Subcutaneous abdominal adipose tissue (tissue), 5 donors: Measurements from ENCODE around the gene HEATR5A.
"Not testable (repeated sequence)": the region's sequence is repeated elsewhere in the genome, so short reads cannot be mapped to it uniquely, and the experiment has no call there.

ENCODE experiments used
- H3K27ac ChIP-seq: one replicate; pipeline ENCODE4 v1.7.0; 2013; ENCODE audit warnings: low read depth, mild to moderate bottlenecking, inconsistent platforms, low read length, moderate library complexity
- H3K27me3 ChIP-seq, 5 donors: one replicate each; pipeline ENCODE4 v1.7.0; 2013; ENCODE audit warnings: low read length in 5 of 5, inconsistent platforms in 1 of 5; ENCODE audit not compliant: control insufficient read depth in 5 of 5, insufficient read depth in 4 of 5
- H3K36me3 ChIP-seq, 5 donors: one replicate each; pipeline ENCODE4 v1.7.0; 2013; ENCODE audit warnings: low read length in 5 of 5; ENCODE audit not compliant: control insufficient read depth in 5 of 5, insufficient read depth in 5 of 5
- H3K4me1 ChIP-seq, 5 donors: one replicate each; pipeline ENCODE4 v1.7.0; 2013; ENCODE audit warnings: low read length in 5 of 5, mild to moderate bottlenecking in 3 of 5, moderate library complexity in 1 of 5; ENCODE audit not compliant: control insufficient read depth in 5 of 5, insufficient read depth in 5 of 5
- H3K4me3 ChIP-seq, 5 donors: one replicate each; pipeline ENCODE4 v1.7.0; 2013; ENCODE audit warnings: low read length in 5 of 5, low read depth in 1 of 5
- H3K9ac ChIP-seq, 5 donors: one replicate each; pipeline ENCODE4 v1.7.0; 2013; ENCODE audit warnings: low read length in 5 of 5, mild to moderate bottlenecking in 4 of 5, moderate library complexity in 3 of 5
- H3K9me3 ChIP-seq, 5 donors: one replicate each; pipeline ENCODE4 v1.7.0; 2013; ENCODE audit warnings: low read length in 5 of 5; ENCODE audit not compliant: control insufficient read depth in 5 of 5
- donor health status: healthy.
- donor health status: healthy.
- donor health status: healthy.
- donor health status: healthy.
- donor health status: healthy.

Gene HEATR5A

GRCh38 chr14:31263485-31264133, 156.7 kb downstream of the HEATR5A start:
- peaks cover 0 to 26% (median 18%) of the 10 kb centered on the region in 5 donors for H3K4me1 ChIP-seq
- no peak overlapping the region for H3K4me3 ChIP-seq
- no peaks in the 10 kb centered on the region for H3K36me3 ChIP-seq
- H3K27me3 ChIP-seq, result no peaks in the 10 kb centered on the region
- H3K27ac ChIP-seq, result peak overlapping the region; percentile 78
- H3K9ac ChIP-seq, result no peak overlapping the region
- H3K9me3 ChIP-seq, result no peaks in the 10 kb centered on the region

DNA sequence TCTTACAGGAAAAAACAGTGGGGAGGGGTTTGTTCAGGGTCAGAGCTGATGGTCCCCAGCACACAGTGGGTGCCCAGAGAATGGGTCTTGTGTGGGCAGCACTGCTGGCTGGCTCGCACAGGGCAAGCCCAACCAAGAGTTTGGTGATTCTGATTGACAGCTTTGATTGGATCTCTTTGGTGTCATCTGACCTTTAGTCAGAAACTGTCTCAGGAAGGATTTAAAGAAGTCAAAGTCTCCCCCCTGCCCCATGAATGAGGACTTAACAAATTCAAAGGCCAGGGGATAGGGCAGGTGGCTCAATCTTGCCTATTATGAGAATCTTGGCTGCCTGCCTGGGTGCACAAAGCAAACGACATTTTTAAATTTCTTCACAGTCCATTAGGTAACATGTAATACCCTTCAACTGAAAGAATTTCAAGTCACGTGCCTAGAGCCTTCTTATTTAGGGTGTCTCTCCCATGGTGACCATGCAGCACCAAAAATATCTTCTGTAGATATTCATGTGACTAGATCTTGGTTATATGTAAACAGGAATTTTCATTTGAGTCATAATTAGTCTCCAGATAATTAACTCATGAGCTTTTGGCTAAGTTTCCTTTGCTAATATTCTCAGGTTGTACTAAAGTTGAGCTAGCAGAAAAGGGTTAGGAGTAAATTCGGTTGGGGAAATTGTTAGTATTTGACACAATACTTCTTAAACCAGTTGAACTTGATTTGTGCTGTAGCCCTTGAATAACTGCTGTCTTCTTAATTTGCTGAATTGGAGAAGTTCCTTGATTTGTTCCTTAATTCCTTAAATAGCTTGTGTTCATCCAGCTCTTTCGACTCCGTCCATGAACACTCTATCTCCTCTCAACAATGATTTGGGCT, 158.3 kb downstream of the HEATR5A start:
- no peak overlapping the region for H3K4me3 ChIP-seq
- H3K9ac ChIP-seq, result no peak overlapping the region
- no peaks in the 10 kb centered on the region for H3K9me3 ChIP-seq
- no peaks in the 10 kb centered on the region for H3K27me3 ChIP-seq
- peak overlapping the region; percentile 78 for H3K27ac ChIP-seq
- H3K36me3 ChIP-seq, result no peaks in the 10 kb centered on the region
- H3K4me1 ChIP-seq, result peaks cover 0 to 28% (median 18%) of the 10 kb centered on the region in 5 donors

- Histone ChIP-seq H3K27ac (peak overlapping the region; percentile 78), H3K4me1 (peaks cover 0 to 29% (median 18%) of the 10 kb centered on the region in 5 donors)
These were observed 158.9 kb downstream of the HEATR5A start for GRCh38 chr14:31261523-31261858.

GRCh38 chr14:31259040-31259435, 161.3 kb downstream of the HEATR5A start:
- H3K9ac ChIP-seq, H3K27ac ChIP-seq, H3K27me3 ChIP-seq, H3K4me3 ChIP-seq, H3K9me3 ChIP-seq, H3K36me3 ChIP-seq: not testable (repeated sequence)
- peaks cover 0 to 29% (median 18%) of the 10 kb centered on the region in 5 donors for H3K4me1 ChIP-seq

More at GRCh38 chr14:31261523-31261858, 158.9 kb downstream of the HEATR5A start:
- H3K27me3 ChIP-seq, result no peaks in the 10 kb centered on the region
- H3K36me3 ChIP-seq, result no peaks in the 10 kb centered on the region
- no peak overlapping the region for H3K4me3 ChIP-seq
- no peak overlapping the region for H3K9ac ChIP-seq
- H3K9me3 ChIP-seq, result no peaks in the 10 kb centered on the region

DNA sequence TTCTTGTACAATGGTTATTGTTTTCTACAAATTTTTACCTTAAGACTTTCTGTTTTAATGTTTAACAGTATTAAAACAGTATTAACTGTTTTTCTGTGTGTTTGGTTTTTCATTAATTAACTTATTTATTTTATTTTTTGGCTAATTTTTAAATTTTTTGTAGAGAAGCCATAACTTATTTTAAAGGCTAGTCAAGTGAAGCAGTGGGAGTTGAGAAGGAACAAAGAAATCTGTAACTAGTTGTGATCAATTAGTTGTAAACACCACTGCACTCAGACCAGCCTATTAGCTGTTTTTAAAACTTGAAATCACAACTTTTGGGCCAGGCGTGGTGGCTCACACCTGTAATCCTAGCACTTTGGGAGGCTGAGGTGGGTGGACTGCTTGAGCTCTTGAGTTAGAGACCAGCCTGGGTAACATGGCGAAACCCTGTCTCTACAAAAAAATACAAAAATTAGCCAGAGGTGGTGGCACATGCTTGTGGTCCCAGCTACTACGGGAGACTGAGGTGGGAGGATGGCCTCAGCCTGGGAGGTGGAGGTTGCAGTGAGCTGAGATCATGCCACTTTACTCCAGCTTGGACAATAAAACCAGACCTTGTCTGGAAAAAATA, 161.8 kb downstream of the HEATR5A start:
- Histone ChIP-seq H3K9me3 (no peaks in the 10 kb centered on the region), H3K27ac (no peak overlapping the region), H3K9ac (no peak overlapping the region), H3K4me3 (no peak overlapping the region), H3K27me3 (no peaks in the 10 kb centered on the region), H3K36me3 (no peaks in the 10 kb centered on the region), H3K4me1 (peaks cover 0 to 25% (median 14%) of the 10 kb centered on the region in 5 donors)

DNA sequence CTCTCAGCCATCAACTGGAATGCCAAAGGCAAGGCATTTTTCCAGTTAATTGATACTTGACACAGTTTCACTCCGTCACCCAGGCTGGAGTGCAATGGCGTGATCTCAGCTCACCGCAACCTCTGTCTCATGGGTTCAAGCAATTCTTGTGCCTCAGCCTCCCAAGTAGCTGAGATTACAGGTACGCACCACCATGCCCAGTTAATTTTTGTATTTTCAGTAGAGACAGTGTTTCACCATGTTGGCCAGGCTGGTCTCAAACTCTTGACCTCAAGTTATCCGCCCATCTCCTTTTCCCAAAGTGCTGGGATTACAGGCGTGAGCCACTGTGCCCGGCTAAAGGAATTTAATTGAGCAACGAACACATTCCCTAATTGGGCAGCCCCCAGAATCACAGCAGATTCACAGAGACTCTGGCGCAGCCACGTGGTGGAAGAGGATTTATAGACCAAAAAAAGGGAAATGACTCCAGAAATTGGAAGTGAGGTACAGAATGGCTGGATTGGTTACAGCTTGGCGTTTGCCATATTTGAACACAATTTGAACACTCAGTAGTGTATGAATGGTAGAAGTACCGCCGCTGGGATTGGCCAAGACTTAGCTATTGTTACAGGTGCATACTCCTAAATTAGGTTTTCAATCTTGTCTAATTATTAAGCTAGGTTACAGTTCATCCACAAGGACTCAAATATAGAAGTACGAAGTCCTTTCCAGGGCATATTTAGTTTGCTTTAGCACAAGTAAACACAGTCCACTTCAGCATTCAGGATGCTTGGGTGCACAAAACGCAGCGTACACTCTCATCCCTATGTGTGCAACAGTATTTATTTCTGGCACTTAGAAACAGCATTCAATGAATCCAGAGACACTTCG, 162.6 kb downstream of the HEATR5A start:
- peaks cover 0 to 18% (median 10%) of the 10 kb centered on the region in 5 donors for H3K4me1 ChIP-seq
- H3K4me3 ChIP-seq, H3K9me3 ChIP-seq, H3K27me3 ChIP-seq, H3K27ac ChIP-seq, H3K9ac ChIP-seq, H3K36me3 ChIP-seq: not testable (repeated sequence)

DNA sequence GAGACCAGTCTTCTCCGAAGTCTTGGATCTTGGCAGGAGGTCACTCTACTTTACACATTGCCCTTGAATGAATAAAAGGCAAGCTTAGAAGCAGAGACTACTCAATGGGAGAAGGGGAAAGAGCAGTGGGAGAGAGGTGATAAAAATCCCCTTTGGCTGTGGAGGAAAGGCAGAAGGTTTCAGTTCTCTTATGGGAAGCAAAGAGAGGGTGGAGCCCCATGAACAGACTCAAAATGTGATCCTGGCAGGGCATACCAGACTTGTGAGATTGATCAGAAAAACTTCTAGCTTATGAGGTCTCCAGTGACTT, 163.2 kb downstream of the HEATR5A start:
- H3K27ac ChIP-seq, result no peak overlapping the region
- H3K4me1 ChIP-seq, result peaks cover 0 to 12% (median 7%) of the 10 kb centered on the region in 5 donors

GRCh38 chr14:31256534-31257243, 163.7 kb downstream of the HEATR5A start:
- Histone ChIP-seq H3K27ac (no peak overlapping the region), H3K36me3 (no peaks in the 10 kb centered on the region), H3K9ac (no peak overlapping the region), H3K4me3 (no peak overlapping the region), H3K9me3 (no peaks in the 10 kb centered on the region), H3K4me1 (peaks cover 0 to 7% (median 2%) of the 10 kb centered on the region in 5 donors), H3K27me3 (no peaks in the 10 kb centered on the region)

More for the DNA sequence above, 163.2 kb downstream of the HEATR5A start:
- Histone ChIP-seq H3K9me3 (no peaks in the 10 kb centered on the region), H3K9ac (no peak overlapping the region), H3K27me3 (no peaks in the 10 kb centered on the region), H3K4me3 (no peak overlapping the region), H3K36me3 (no peaks in the 10 kb centered on the region)

GRCh38 chr14:31255918-31256317, 164.4 kb downstream of the HEATR5A start:
- H3K4me1 ChIP-seq, H3K27ac ChIP-seq, H3K4me3 ChIP-seq, H3K36me3 ChIP-seq, H3K9me3 ChIP-seq, H3K27me3 ChIP-seq, H3K9ac ChIP-seq: not testable (repeated sequence)
